WTC11 (cell line): ENCODE measurements around the gene MFSD11. TPM values are rescaled to one million over a fixed set of nuclear protein-coding genes. Genes with fewer than 3 reads are reported as not detected.
"Not testable (repeated sequence)": the region's sequence is repeated elsewhere in the genome, so short reads cannot be mapped to it uniquely, and the experiment has no call there.

Source experiments
- ATAC-seq: fragments of 200-7000 bp; cut with Tn5 transposase; 2 replicates; pipeline ENCODE4 v1.10.0; 2021; ENCODE audit warnings: mild to moderate bottlenecking, moderate library complexity
- CTCF ChIA-PET: fragments of 300-600 bp; sonication (Branson Sonifier 250); formaldehyde crosslinking; loops from one replicate; lab custom pipeline; 2021; ENCODE audit warnings: antibody characterized with exemption; lab: Charles Lee
- POLR2A ChIA-PET: fragments of 350-600 bp; sonication (Branson Sonifier 250); formaldehyde crosslinking; loops from one replicate; lab custom pipeline; 2021; ENCODE audit warnings: antibody characterized with exemption; lab: Charles Lee
- DNase-seq: peaks from one replicate; pipeline ENCODE4 v3.0.0; 2021; ENCODE audit warnings: low spot score
- H3K27ac Mint-ChIP-seq: 2 replicates; pipeline ENCODE4 v1.8.0; 2021; ENCODE audit warnings: mixed read lengths
- H3K27me3 Mint-ChIP-seq: 2 replicates; pipeline ENCODE4 v1.8.0; 2021; ENCODE audit warnings: low read depth, mild to moderate bottlenecking, moderate library complexity, mixed read lengths
- H3K36me3 Mint-ChIP-seq: 2 replicates; pipeline ENCODE4 v1.8.0; 2021; ENCODE audit warnings: mixed read lengths
- H3K4me1 Mint-ChIP-seq: 2 replicates; pipeline ENCODE4 v1.8.0; 2022; ENCODE audit warnings: mixed read lengths
- H3K4me3 Mint-ChIP-seq: 2 replicates; pipeline ENCODE4 v1.8.0; 2021; ENCODE audit warnings: mild to moderate bottlenecking, moderate library complexity, mixed read lengths
- H3K9me3 Mint-ChIP-seq: 2 replicates; pipeline ENCODE4 v1.8.0; 2021; ENCODE audit warnings: mixed read lengths
- ATF1 ChIP-seq: sonication (generic); formaldehyde crosslinking; IDR thresholded peaks from 2 replicates; pipeline ENCODE4 v1.8.1; 2023; ENCODE audit warnings: mild to moderate bottlenecking, moderate library complexity, missing genetic modification reagents
- CREB1 ChIP-seq: sonication (generic); formaldehyde crosslinking; IDR thresholded peaks from 2 replicates; pipeline ENCODE4 v1.8.0; 2023; ENCODE audit warnings: mild to moderate bottlenecking, missing genetic modification reagents
- ELF4 ChIP-seq: sonication (generic); formaldehyde crosslinking; IDR thresholded peaks from 2 replicates; pipeline ENCODE4 v1.8.1; 2022; ENCODE audit warnings: low read depth, mild to moderate bottlenecking, moderate library complexity, missing genetic modification reagents
- FOXJ3 ChIP-seq: sonication (generic); formaldehyde crosslinking; IDR thresholded peaks from 2 replicates; pipeline ENCODE4 v1.9.0; 2021; ENCODE audit warnings: missing genetic modification reagents, mild to moderate bottlenecking, borderline replicate concordance
- GTF2I ChIP-seq: fragments of 250-450 bp; sonication (Bioruptor Pico); conservative IDR thresholded peaks from 2 replicates; pipeline ENCODE4 v1.4.0; 2021; ENCODE audit warnings: mild to moderate bottlenecking
- NFATC4 ChIP-seq: fragments of 250-450 bp; sonication (Bioruptor Pico); IDR thresholded peaks from 2 replicates; pipeline ENCODE4 v1.9.0; 2021; ENCODE audit warnings: mild to moderate bottlenecking
- NR2C2 ChIP-seq: sonication (generic); formaldehyde crosslinking; IDR thresholded peaks from 2 replicates; pipeline ENCODE4 v1.8.0; 2022; ENCODE audit warnings: mild to moderate bottlenecking, missing genetic modification reagents
- SMAD4 ChIP-seq: sonication (generic); formaldehyde crosslinking; IDR thresholded peaks from 2 replicates; pipeline ENCODE4 v1.8.0; 2022; ENCODE audit warnings: mild to moderate bottlenecking, missing genetic modification reagents
- SOX15 ChIP-seq: fragments of 250-450 bp; sonication (Bioruptor Pico); IDR thresholded peaks from 2 replicates; pipeline ENCODE4 v1.9.0; 2021; ENCODE audit warnings: mild to moderate bottlenecking
- TCF7 ChIP-seq: sonication (generic); formaldehyde crosslinking; IDR thresholded peaks from 2 replicates; pipeline ENCODE4 v1.8.0; 2022; ENCODE audit warnings: mild to moderate bottlenecking, low read depth, missing genetic modification reagents, moderate library complexity
- TEAD1 ChIP-seq: sonication (generic); formaldehyde crosslinking; IDR thresholded peaks from 2 replicates; pipeline ENCODE4 v1.8.0; 2022; ENCODE audit warnings: mild to moderate bottlenecking, missing genetic modification reagents
- TEAD4 ChIP-seq: sonication (generic); formaldehyde crosslinking; IDR thresholded peaks from 2 replicates; pipeline ENCODE4 v1.8.0; 2022; ENCODE audit warnings: mild to moderate bottlenecking, missing genetic modification reagents
- TP53 ChIP-seq: sonication (generic); formaldehyde crosslinking; IDR thresholded peaks from 2 replicates; pipeline ENCODE4 v1.8.1; 2023; ENCODE audit warnings: mild to moderate bottlenecking, missing genetic modification reagents
- ZNF219 ChIP-seq: sonication (generic); formaldehyde crosslinking; IDR thresholded peaks from 2 replicates; pipeline ENCODE4 v1.8.0; 2023; ENCODE audit warnings: missing genetic modification reagents, mild to moderate bottlenecking, borderline replicate concordance
- ZNF416 ChIP-seq: fragments of 250-450 bp; sonication (Bioruptor Pico); IDR thresholded peaks from 2 replicates; pipeline ENCODE4 v1.9.0; 2021; ENCODE audit warnings: mild to moderate bottlenecking, inconsistent platforms
- total RNA-seq: library from RNA; stranded (reverse); gene quantifications from 3 replicates; pipeline ENCODE4 v1.2.3, GENCODE V29; 2021
- TF ChIP-seq, protein P1 (sequence below): fragments of 250-450 bp; sonication (Bioruptor Pico); IDR thresholded peaks from 2 replicates; pipeline ENCODE4 v1.9.0; 2021; ENCODE audit warnings: mild to moderate bottlenecking
- TF ChIP-seq, protein P2 (sequence below): sonication (generic); formaldehyde crosslinking; IDR thresholded peaks from 2 replicates; pipeline ENCODE4 v1.8.1; 2022; ENCODE audit warnings: missing genetic modification reagents, borderline replicate concordance

Gene MFSD11
- total RNA-seq, 1 experiment from 2014 or later = 16.6 TPM

DNA sequence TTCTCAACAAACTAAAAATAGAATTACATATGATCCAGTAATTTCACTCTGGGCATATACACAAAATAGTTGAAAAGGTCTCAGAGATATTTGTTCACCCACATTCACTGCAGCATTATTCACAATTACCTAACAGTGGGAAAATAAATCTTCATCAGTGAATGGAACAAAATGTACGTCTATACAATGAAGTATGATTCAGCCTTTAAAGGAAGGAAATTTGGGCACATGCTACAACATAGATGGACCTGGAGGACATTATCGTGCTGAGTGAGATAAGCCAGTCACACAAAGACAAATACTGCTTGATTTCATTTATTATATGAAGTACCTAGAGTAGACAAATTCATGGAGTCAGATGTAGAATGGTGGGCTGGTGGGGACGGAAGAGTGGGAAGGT is 47.0 kb downstream of the MFSD11 start (continued):
- TF ChIP-seq TP53 = no peak
- TF ChIP-seq GTF2I (CRISPR knock-in tag) = no peak
- no peak for TF ChIP-seq ZNF219
- no peak for TF ChIP-seq TEAD4

DNA sequence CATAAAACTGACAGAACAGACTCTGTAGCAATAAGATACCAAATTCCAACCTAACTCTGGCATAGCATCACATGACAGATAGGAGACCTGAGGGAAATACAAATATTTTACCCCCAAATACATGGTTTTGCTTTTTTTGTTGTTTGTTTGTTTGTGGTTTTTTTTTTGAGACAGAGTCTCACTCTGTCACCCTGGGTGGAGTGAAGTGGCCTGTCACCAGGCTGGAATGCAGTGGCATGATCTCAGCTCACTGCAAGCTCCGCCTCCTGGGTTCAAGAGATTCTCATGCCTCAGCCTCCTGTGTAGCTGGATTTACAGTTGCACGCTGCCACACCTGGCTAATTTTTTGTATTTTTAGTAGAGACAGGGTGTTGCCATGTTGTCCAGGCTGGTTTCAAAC is 49.9 kb downstream of the MFSD11 start:
- H3K36me3 Mint-ChIP-seq, H3K4me3 Mint-ChIP-seq, H3K9me3 Mint-ChIP-seq, CTCF ChIA-PET, ATAC-seq, H3K27me3 Mint-ChIP-seq, DNase-seq, H3K27ac Mint-ChIP-seq, H3K4me1 Mint-ChIP-seq: not testable (repeated sequence)
- POLR2A ChIA-PET = interaction anchor here (0.5 kb wide), 1 partner anchor 303 kb away, joined by 3 read pairs; no protein-coding TSS in a partner anchor

DNA sequence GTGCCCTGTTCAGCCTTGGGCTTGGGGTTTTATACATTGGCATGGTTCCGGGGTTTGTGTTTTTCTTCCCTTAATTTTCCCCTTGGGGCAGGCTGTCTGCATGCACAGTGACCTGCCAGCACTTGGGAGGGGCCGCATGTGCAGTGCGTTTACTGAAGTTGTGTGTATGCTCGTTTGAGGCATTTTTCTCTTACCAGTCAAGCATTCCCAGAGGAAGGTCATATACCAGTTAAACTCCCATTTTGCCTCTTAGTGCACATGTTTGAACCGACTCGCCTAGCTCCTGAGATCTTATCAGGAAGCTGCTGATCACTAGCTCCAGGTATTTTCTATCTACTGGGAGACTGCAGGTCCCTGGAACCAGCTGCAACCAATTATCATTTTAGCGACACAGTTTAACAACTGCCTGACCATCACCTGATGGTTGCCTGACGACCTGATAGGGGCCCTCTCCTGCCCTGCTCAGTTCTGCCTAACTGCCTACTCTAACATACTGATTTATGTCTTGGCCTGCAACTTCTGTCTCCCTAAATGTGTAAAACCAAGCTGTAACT is 51.4 kb downstream of the MFSD11 start:
- Mint-ChIP-seq H3K27ac (peak overlapping the region; percentile 68; the same call in 1 of the 2 replicates), H3K9me3 (peaks cover 18% of the 10 kb centered on the region), H3K4me1 (peaks cover 5% of the 10 kb centered on the region), H3K4me3 (no peak overlapping the region), H3K27me3 (no peaks in the 10 kb centered on the region; the same call in 1 of the 2 replicates), H3K36me3 (peaks cover 15% of the 10 kb centered on the region)
- DNase-seq (no peak), ATAC-seq (no peak)
- TF ChIP-seq TEAD1 (CRISPR knock-in tag) = no peak
- no peak for TF ChIP-seq ATF1
- CTCF ChIA-PET = interaction anchor here (0.6 kb wide), 1 partner anchor 37 kb away, joined by 3 read pairs; no protein-coding TSS in a partner anchor
- POLR2A ChIA-PET = interaction anchor here (0.6 kb wide), 1 partner anchor 162 kb away, joined by 5 read pairs; no protein-coding TSS in a partner anchor

DNA sequence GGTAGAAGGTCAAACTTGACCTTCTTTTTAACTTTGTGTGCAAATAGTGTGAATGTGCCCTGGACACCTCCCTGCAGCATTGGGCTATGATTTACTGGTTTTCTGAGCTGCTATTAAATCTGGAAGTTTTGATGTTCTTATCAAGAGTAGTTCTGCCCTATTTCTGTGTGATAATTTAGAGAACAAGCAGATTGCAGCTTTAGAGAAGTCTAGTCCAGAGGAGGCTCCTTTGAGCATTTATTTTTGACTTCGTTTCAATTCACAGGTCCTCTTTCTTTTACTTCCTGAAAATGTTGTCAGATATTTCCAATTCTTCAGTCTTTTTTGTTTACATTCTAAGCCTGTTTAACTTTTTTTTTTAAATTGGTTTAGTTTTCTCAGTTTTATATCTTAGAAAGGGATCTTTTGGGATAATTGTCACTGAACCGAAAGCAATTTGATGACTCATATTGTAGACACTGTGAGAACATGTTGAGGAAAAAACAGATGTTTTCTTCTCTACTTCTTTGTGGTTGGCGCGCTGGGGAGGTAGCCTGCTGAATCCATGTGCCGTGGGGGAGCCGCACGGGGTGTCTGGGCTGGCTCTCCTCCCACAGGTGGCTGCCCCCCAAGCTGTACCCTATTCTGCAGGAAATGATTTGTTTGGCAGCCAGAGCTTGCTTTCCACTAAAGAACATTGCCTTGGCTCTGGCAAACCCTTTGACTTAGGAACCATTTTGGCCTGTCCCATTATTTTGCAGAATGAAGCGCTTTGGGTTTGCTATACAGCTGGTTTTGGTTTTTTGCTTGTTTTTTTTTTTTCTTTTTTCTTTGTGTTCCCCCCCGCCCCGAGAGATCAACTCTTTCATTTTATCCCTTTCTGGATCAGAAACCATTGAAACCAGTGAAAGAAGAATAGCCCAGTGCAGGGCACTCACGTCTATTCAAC is 53.4 kb downstream of the MFSD11 start:
- ChIA-PET POLR2A (no interaction called here), CTCF (interaction anchor here (0.7 kb wide), 1 partner anchor 649 kb away, joined by 3 read pairs; no protein-coding TSS in a partner anchor)
- Mint-ChIP-seq H3K27me3 (no peaks in the 10 kb centered on the region; the same call in 1 of the 2 replicates), H3K4me1 (peaks cover 5% of the 10 kb centered on the region), H3K4me3 (no peak overlapping the region), H3K9me3 (peaks cover 24% of the 10 kb centered on the region)
- DNase-seq (no peak), ATAC-seq (no peak)
- TF ChIP-seq ZNF416 (CRISPR knock-in tag) (no peak), CREB1 (CRISPR knock-in tag) (no peak), NR2C2 (no peak), GTF2I (CRISPR knock-in tag) (no peak), NFATC4 (no peak), FOXJ3 (no peak), SOX15 (CRISPR knock-in tag) (no peak), SMAD4 (CRISPR knock-in tag) (no peak), ELF4 (CRISPR knock-in tag) (no peak), TEAD4 (no peak), TCF7 (CRISPR knock-in tag) (no peak)
- TF ChIP-seq, protein P1, sequence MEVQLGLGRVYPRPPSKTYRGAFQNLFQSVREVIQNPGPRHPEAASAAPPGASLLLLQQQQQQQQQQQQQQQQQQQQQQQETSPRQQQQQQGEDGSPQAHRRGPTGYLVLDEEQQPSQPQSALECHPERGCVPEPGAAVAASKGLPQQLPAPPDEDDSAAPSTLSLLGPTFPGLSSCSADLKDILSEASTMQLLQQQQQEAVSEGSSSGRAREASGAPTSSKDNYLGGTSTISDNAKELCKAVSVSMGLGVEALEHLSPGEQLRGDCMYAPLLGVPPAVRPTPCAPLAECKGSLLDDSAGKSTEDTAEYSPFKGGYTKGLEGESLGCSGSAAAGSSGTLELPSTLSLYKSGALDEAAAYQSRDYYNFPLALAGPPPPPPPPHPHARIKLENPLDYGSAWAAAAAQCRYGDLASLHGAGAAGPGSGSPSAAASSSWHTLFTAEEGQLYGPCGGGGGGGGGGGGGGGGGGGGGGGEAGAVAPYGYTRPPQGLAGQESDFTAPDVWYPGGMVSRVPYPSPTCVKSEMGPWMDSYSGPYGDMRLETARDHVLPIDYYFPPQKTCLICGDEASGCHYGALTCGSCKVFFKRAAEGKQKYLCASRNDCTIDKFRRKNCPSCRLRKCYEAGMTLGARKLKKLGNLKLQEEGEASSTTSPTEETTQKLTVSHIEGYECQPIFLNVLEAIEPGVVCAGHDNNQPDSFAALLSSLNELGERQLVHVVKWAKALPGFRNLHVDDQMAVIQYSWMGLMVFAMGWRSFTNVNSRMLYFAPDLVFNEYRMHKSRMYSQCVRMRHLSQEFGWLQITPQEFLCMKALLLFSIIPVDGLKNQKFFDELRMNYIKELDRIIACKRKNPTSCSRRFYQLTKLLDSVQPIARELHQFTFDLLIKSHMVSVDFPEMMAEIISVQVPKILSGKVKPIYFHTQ (CRISPR knock-in tag) = no peak
- TF ChIP-seq, protein P2, sequence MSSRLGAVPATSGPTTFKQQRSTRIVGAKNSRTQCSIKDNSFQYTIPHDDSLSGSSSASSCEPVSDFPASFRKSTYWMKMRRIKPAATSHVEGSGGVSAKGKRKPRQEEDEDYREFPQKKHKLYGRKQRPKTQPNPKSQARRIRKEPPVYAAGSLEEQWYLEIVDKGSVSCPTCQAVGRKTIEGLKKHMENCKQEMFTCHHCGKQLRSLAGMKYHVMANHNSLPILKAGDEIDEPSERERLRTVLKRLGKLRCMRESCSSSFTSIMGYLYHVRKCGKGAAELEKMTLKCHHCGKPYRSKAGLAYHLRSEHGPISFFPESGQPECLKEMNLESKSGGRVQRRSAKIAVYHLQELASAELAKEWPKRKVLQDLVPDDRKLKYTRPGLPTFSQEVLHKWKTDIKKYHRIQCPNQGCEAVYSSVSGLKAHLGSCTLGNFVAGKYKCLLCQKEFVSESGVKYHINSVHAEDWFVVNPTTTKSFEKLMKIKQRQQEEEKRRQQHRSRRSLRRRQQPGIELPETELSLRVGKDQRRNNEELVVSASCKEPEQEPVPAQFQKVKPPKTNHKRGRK = no peak
- TF ChIP-seq, all 79 proteins: peak for 0
- H3K27ac Mint-ChIP-seq = peak overlapping the region; percentile 50; the same call in 1 of the 2 replicates
- peaks cover 15% of the 10 kb centered on the region for H3K36me3 Mint-ChIP-seq
